WTC11 (cell line): ENCODE measurements around the gene GALNT7.

ENCODE experiments used
- CBFB ChIP-seq: sonication (generic); formaldehyde crosslinking; IDR thresholded peaks from 2 replicates; pipeline ENCODE4 v1.8.1; 2022; ENCODE audit warnings: mild to moderate bottlenecking, low read depth, missing genetic modification reagents
- ETV6 ChIP-seq: sonication (generic); formaldehyde crosslinking; IDR thresholded peaks from 2 replicates; pipeline ENCODE4 v1.8.1; 2022; ENCODE audit warnings: mild to moderate bottlenecking, missing genetic modification reagents
- FOXK1 ChIP-seq: sonication (generic); formaldehyde crosslinking; IDR thresholded peaks from 2 replicates; pipeline ENCODE4 v1.8.0; 2022; ENCODE audit warnings: mild to moderate bottlenecking, moderate library complexity, missing genetic modification reagents
- FOXP1 ChIP-seq: sonication (generic); formaldehyde crosslinking; IDR thresholded peaks from 2 replicates; pipeline ENCODE4 v1.8.0; 2022; ENCODE audit warnings: missing genetic modification reagents, mild to moderate bottlenecking, moderate library complexity, borderline replicate concordance
- GABPB1 ChIP-seq: sonication (generic); formaldehyde crosslinking; IDR thresholded peaks from 2 replicates; pipeline ENCODE4 v1.8.1; 2023; ENCODE audit warnings: mild to moderate bottlenecking, missing genetic modification reagents
- IRF2 ChIP-seq: sonication (generic); formaldehyde crosslinking; IDR thresholded peaks from 2 replicates; pipeline ENCODE4 v1.8.0; 2022; ENCODE audit warnings: low read depth, missing genetic modification reagents, borderline replicate concordance
- NR2C2 ChIP-seq: sonication (generic); formaldehyde crosslinking; IDR thresholded peaks from 2 replicates; pipeline ENCODE4 v1.8.0; 2022; ENCODE audit warnings: mild to moderate bottlenecking, missing genetic modification reagents
- RELA ChIP-seq: sonication (generic); formaldehyde crosslinking; IDR thresholded peaks from 2 replicates; pipeline ENCODE4 v1.8.1; 2022; ENCODE audit warnings: missing genetic modification reagents, mild to moderate bottlenecking, borderline replicate concordance
- ZNF263 ChIP-seq: sonication (generic); formaldehyde crosslinking; IDR thresholded peaks from 2 replicates; pipeline ENCODE4 v1.8.1; 2022; ENCODE audit warnings: low read depth, mild to moderate bottlenecking, moderate library complexity, missing genetic modification reagents
- TF ChIP-seq, protein P1 (sequence below): sonication (generic); formaldehyde crosslinking; IDR thresholded peaks from 2 replicates; pipeline ENCODE4 v1.8.0; 2022; ENCODE audit warnings: mild to moderate bottlenecking, missing genetic modification reagents
- TF ChIP-seq, protein P2 (sequence below): fragments of 200-600 bp; IDR thresholded peaks from 2 replicates; pipeline ENCODE4 v1.8.0; 2022; ENCODE audit warnings: antibody characterized with exemption
- TF ChIP-seq, protein P3 (sequence below): sonication (generic); formaldehyde crosslinking; IDR thresholded peaks from 2 replicates; pipeline ENCODE4 v1.8.1; 2023; ENCODE audit warnings: mild to moderate bottlenecking, missing genetic modification reagents
- TF ChIP-seq, protein P4 (sequence below): sonication (generic); formaldehyde crosslinking; IDR thresholded peaks from 2 replicates; pipeline ENCODE4 v1.8.1; 2023; ENCODE audit warnings: mild to moderate bottlenecking, missing genetic modification reagents
- TF ChIP-seq, protein P5 (sequence below): sonication (generic); formaldehyde crosslinking; IDR thresholded peaks from 2 replicates; pipeline ENCODE4 v1.8.0; 2022; ENCODE audit warnings: mild to moderate bottlenecking, missing genetic modification reagents

- TF ChIP-seq, protein P1, sequence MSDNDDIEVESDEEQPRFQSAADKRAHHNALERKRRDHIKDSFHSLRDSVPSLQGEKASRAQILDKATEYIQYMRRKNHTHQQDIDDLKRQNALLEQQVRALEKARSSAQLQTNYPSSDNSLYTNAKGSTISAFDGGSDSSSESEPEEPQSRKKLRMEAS (CRISPR knock-in tag) = no peak
- TF ChIP-seq, protein P2, sequence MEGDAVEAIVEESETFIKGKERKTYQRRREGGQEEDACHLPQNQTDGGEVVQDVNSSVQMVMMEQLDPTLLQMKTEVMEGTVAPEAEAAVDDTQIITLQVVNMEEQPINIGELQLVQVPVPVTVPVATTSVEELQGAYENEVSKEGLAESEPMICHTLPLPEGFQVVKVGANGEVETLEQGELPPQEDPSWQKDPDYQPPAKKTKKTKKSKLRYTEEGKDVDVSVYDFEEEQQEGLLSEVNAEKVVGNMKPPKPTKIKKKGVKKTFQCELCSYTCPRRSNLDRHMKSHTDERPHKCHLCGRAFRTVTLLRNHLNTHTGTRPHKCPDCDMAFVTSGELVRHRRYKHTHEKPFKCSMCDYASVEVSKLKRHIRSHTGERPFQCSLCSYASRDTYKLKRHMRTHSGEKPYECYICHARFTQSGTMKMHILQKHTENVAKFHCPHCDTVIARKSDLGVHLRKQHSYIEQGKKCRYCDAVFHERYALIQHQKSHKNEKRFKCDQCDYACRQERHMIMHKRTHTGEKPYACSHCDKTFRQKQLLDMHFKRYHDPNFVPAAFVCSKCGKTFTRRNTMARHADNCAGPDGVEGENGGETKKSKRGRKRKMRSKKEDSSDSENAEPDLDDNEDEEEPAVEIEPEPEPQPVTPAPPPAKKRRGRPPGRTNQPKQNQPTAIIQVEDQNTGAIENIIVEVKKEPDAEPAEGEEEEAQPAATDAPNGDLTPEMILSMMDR = no peak
- no peak for TF ChIP-seq GABPB1
- TF ChIP-seq, protein P3, sequence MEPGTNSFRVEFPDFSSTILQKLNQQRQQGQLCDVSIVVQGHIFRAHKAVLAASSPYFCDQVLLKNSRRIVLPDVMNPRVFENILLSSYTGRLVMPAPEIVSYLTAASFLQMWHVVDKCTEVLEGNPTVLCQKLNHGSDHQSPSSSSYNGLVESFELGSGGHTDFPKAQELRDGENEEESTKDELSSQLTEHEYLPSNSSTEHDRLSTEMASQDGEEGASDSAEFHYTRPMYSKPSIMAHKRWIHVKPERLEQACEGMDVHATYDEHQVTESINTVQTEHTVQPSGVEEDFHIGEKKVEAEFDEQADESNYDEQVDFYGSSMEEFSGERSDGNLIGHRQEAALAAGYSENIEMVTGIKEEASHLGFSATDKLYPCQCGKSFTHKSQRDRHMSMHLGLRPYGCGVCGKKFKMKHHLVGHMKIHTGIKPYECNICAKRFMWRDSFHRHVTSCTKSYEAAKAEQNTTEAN (CRISPR knock-in tag) = no peak
- no peak for TF ChIP-seq ZNF263
- no peak for TF ChIP-seq IRF2 (CRISPR knock-in tag)
- TF ChIP-seq RELA (CRISPR knock-in tag) = no peak
- TF ChIP-seq FOXP1 = no peak
- TF ChIP-seq FOXK1 (CRISPR knock-in tag) = no peak
- no peak for TF ChIP-seq CBFB (CRISPR knock-in tag)
- TF ChIP-seq, protein P4, sequence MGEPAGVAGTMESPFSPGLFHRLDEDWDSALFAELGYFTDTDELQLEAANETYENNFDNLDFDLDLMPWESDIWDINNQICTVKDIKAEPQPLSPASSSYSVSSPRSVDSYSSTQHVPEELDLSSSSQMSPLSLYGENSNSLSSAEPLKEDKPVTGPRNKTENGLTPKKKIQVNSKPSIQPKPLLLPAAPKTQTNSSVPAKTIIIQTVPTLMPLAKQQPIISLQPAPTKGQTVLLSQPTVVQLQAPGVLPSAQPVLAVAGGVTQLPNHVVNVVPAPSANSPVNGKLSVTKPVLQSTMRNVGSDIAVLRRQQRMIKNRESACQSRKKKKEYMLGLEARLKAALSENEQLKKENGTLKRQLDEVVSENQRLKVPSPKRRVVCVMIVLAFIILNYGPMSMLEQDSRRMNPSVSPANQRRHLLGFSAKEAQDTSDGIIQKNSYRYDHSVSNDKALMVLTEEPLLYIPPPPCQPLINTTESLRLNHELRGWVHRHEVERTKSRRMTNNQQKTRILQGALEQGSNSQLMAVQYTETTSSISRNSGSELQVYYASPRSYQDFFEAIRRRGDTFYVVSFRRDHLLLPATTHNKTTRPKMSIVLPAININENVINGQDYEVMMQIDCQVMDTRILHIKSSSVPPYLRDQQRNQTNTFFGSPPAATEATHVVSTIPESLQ (CRISPR knock-in tag) = no peak
- TF ChIP-seq ETV6 = no peak
- no peak for TF ChIP-seq NR2C2 (CRISPR knock-in tag)
- TF ChIP-seq, protein P5, sequence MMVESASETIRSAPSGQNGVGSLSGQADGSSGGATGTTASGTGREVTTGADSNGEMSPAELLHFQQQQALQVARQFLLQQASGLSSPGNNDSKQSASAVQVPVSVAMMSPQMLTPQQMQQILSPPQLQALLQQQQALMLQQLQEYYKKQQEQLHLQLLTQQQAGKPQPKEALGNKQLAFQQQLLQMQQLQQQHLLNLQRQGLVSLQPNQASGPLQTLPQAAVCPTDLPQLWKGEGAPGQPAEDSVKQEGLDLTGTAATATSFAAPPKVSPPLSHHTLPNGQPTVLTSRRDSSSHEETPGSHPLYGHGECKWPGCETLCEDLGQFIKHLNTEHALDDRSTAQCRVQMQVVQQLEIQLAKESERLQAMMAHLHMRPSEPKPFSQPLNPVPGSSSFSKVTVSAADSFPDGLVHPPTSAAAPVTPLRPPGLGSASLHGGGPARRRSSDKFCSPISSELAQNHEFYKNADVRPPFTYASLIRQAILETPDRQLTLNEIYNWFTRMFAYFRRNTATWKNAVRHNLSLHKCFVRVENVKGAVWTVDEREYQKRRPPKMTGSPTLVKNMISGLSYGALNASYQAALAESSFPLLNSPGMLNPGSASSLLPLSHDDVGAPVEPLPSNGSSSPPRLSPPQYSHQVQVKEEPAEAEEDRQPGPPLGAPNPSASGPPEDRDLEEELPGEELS (CRISPR knock-in tag) = no peak
Observed at GRCh38 chr4:173343832-173344397, 175.3 kb downstream of the GALNT7 start.
